Activated T-helper 1 cell treated with Interleukin-2 at 50 U/mL for 16 hours (primary cell): ENCODE data around the gene DHCR24.

Experiments
- DNase-seq: peaks from one replicate; pipeline ENCODE4 v3.0.0-alpha.2; 2020; ENCODE audit warnings: low read depth

DHCR24 gene

DNA sequence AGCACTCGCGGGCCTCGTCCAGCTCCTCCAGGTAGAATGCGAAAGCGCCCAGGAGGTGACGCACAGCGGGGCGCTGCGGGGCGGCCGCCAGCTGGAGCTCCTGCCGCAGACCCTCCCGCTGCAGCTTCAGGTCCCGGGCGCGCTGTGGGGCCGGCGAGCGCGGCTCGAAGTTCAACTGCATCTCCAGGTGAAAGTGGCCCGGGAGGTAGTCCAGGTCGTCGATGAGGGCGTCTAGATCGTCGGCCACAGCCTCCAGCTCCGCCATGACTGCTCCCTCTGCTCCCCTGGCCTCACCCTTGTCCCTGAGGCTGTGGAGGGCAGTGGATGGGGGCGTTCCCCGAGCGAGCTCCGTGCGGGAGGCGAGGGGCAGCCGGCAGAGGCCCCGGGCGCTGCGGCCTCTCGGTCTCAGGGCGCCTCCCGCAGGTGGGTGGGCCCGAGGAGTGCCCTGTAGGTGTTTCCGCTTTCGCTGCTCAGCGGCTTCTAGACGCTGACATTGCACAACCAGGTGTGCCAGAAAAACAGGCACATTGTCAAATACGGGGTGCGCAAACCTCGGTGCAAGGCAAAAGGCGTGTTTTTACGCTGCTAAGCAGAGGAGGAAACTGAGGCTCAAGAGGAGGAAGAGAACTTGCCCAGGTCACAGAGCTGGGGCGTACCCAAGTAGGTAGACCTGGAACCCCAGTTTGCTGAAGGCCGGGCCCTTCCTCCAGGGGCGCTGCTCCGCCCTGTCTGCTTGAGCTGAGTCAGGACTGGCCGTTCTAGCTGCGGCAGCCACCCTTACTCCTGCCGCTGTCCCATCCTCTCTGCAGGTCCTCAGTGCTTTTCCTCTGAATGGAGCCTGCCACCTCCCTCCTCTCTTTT lies 85.9 kb downstream of the DHCR24 start, which contains the start of gene TTC22:
TSS of gene TTC22 (minus strand) at position 425 of the 861 bp plus-strand sequence. CDS start at position 265, 160 bp downstream.
- peak; percentile 51 for DNase-seq

DNA sequence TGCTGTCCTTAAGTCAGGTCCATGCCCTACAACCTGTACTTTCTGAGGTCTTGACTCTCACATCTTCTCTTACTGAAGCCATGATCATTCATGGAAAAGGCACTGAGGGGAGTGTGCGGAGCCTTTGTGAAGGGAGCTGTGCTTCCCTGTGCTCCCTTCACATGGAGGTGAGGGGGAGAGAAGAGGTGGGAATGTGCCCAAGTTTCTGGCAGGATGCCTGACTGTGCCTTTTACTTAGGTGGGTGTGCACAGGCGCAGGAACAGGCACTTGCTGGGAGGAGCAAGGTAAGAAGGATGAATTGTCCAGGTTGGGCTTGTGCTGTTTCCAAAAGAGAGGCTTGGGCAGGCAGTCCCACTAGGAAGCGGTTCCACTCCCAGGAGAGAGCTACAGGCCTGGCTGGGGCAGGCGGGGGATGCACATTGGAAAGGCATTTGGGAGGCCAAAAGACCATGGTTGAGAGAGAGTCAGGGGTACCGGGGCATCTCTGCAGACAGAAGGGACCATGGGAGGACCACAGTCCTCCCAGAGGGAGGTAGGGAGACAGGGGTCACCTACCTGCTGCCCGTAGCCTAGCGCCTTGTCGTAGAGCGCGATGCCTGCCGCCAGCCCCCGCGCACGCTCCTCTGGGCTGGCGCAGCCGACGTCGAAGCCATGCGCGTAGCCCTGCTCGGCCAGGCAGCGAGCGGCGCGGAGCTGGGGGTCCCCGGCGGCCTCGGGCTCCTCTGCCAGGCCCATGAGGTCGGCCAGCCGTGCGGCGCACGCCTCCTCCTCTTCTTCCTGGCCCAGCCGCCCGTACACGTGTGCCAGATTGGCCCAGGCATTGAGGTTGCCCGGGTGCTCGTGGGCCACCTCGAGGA lies 86.7 kb downstream of the DHCR24 start:
- DNase-seq, result no peak
